GM12874 (cell line): ENCODE results near the gene DCAKD.

Source experiments
- TF ChIP-seq, protein P1 (sequence below): IDR thresholded peaks from 2 replicates; pipeline ENCODE4 v1.5.1; 2011; ENCODE audit warnings: low read depth, mild to moderate bottlenecking, control low read depth, low read length, moderate library complexity; ENCODE audit not compliant: insufficient read depth

The DCAKD gene

DNA sequence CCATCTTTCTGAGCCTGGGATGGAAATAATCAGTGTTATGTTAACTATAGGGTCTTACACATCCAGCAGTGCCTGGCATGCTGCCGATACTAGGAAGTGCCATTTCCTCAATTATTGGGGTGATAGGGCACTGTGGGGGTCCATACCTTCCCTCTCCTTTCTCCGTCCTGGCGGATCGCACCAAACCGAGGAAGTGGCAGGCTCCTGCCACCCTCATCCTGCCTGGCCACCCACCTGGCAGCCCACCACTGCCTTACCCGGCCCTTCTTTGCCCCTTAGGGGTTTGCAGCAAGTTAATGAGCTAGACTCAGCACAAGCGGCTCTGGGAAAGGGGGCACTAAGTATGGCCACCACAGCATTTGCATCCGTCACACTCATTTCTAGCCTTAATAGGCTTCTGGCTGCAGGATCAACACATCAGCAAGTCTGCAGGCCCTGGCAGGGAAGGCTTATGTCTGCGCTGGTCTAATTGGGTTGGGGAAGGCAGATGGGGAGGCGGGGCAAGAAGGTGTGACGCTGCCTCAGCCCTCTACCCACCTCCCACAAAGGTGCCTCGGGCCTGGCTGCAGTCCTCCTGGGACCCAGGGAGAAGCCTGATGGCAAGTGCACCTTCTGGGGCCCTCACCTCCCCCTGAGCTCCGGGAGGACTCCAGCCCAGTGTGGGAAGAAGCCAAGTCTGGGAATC lies 28.6 kb downstream of the DCAKD start:
- TF ChIP-seq, protein P1, sequence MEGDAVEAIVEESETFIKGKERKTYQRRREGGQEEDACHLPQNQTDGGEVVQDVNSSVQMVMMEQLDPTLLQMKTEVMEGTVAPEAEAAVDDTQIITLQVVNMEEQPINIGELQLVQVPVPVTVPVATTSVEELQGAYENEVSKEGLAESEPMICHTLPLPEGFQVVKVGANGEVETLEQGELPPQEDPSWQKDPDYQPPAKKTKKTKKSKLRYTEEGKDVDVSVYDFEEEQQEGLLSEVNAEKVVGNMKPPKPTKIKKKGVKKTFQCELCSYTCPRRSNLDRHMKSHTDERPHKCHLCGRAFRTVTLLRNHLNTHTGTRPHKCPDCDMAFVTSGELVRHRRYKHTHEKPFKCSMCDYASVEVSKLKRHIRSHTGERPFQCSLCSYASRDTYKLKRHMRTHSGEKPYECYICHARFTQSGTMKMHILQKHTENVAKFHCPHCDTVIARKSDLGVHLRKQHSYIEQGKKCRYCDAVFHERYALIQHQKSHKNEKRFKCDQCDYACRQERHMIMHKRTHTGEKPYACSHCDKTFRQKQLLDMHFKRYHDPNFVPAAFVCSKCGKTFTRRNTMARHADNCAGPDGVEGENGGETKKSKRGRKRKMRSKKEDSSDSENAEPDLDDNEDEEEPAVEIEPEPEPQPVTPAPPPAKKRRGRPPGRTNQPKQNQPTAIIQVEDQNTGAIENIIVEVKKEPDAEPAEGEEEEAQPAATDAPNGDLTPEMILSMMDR = no peak

DNA sequence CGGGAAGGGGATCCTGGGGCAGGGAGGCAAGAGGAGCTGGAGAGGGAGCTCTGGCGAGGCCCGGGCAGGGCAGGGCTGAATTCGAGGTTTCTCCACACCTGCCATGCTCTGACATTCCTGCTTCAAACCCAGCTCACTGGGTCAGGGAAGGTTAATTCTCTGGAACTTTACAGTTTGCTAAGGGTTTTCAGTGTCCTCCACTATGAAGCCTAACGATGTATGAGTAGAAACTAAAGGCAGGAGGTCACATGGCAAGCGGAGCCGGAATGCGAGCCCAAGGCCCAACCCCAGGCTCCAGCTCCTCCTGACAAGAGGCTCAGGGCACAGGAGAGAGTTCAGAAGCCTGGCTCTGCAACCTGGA lies 29.2 kb downstream of the DCAKD start:
- TF ChIP-seq, protein P1 = no peak

GRCh38 chr17:45021607-45022287 lies 29.7 kb downstream of the DCAKD start:
- TF ChIP-seq, protein P1 = peak; percentile 90

DNA sequence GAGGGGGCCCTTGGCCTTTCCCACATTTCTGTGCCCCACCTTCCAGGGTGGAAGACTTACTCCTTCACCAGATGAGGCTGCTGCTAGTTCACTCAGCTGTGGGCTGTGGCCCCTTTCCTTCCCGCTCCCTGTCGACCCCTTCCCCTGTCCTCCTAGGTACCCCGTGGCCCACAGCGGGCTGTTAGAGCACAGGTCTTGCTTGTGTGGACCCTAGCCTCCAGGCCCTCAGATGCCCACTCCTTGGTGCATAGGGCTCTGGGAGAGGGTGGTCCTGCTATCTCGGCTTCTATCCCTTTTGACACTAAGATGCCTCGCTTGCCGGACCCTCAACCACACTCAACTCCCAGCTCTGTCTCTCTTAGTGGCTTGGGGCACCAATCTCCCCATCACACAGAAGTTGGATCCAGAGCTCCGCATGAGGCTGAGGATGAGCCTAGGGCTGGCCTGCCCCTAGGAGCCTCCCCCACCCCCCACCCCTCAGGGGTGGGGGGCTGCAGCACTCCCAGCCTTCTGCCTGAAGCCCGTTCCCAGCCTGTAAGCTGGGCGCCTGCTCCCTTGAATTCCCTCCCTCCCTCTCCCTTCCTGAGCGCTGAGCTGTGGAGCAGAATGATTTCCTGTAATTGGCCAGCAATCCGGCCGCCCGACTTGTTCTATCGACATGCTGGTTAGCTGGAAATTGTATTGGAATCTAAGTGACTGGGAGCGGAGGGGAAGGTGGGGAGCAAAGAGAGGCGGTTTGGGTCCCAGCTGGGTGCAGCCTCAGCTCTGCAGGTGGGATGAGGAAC lies 30.9 kb downstream of the DCAKD start:
- TF ChIP-seq, protein P1 = no peak

DNA sequence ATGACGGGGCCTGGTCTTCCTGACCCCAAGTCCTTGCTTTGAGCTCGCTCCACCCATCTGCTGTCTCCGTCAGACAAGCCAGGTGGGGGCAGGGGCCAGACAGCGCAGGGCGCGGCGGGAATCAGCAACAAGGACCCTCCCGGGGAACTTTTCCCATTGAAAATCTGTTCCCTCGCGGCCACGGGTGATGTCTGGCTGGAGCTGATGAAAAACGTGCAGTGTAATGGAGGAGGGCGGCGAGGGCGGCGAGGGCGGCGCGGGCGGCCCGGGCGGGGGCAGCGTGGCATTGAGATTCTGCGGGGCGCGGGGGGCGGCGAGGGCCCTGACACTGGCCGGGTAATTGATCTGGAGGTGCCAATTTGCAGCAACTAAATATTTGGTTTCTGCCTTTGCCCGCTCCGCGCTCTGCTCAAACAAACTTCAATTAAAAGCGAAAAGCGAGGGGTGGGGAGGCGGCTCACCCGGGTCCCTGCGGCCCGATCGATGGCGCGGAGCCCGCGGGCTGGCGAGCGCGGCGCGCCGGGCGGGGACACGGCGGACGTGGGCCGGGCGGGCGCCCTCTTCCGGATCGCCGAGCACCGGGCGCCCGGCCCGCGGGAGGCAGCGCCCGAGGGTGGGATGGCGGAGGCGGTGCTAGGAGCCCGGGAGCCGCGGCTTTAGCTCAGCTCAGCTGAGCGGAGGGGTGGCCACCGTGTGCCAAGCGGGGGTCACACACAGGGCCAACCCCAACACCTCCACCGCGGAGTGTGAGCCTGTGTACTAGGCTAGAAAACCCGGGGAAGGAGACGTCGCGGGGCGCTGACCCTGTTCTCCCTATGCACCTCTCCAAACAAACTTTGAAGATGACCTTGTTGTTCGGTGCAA lies 32.4 kb downstream of the DCAKD start:
- TF ChIP-seq, protein P1 = peak; percentile 45

- TF ChIP-seq, protein P1 = no peak
Observed at GRCh38 chr17:45018514-45018847, 33.0 kb downstream of the DCAKD start.

- TF ChIP-seq, protein P1 = peak; percentile 40
Observed at GRCh38 chr17:45016823-45017222, 34.6 kb downstream of the DCAKD start.
